HepG2 (cell line): ENCODE data around the gene NFATC2. TPM values are rescaled to one million over a fixed set of nuclear protein-coding genes. Genes with fewer than 3 reads are reported as not detected.

Experiments used
- ATAC-seq: fragments of 200-7000 bp; cut with Tn5 transposase; 3 replicates; pipeline ENCODE4 v1.9.1; 2020; ENCODE audit warnings: mild to moderate bottlenecking, moderate library complexity
- BruUV-seq: library from RNA; stranded (reverse); fragments of 400-500 nt; replicated peaks from 2 replicates; lab custom pipeline; 2021; lab: Mats Ljungman, UMichigan
- CTCF ChIA-PET: fragments of 300-600 bp; formaldehyde crosslinking; extraction: SDS; loops from one replicate; lab custom pipeline; 2021; ENCODE audit warnings: low total read pairs, inconsistent platforms, low intra/inter-chr PET ratio; lab: Yijun Ruan, JAX
- POLR2A ChIA-PET: fragments of 350-600 bp; sonication (Branson Sonifier 250); formaldehyde crosslinking; loops from one replicate; lab custom pipeline; 2020; ENCODE audit warnings: antibody characterized with exemption, inconsistent platforms; lab: Yijun Ruan, JAX
- DNase-seq: peaks from one replicate; pipeline ENCODE4 v3.0.0-alpha.2; 2015; ENCODE audit warnings: low spot score
- FAIRE-seq: peaks from 3 replicates; lab custom pipeline; 2011; peaks lifted over from hg19 to GRCh38; lab: Jason Lieb, UNC
- H2AFZ ChIP-seq: one replicate; pipeline ENCODE4 v1.6.1; 2011; ENCODE audit warnings: low read length, inconsistent platforms
- H3K27ac ChIP-seq: fragments of 300-600 bp; 3 replicates; pipeline ENCODE4 v1.8.0; 2011; ENCODE audit warnings: mixed run types, mild to moderate bottlenecking, mixed read lengths, low read length, inconsistent platforms; ENCODE audit not compliant: insufficient read depth; ENCODE audit errors: extremely low read length
- H3K27me3 ChIP-seq, 2 experiments: fragments of 200-600 bp in 1 of 2; 2 replicates in 1 of 2; 3 replicates in 1 of 2; pipeline versions ENCODE4 v1.6.0 to v1.8.0; 2011; ENCODE audit warnings: low read length in 2 of 2, mild to moderate bottlenecking in 2 of 2, moderate library complexity in 2 of 2, inconsistent platforms in 1 of 2; ENCODE audit not compliant: insufficient read depth in 2 of 2, control insufficient read depth in 1 of 2
- H3K36me3 ChIP-seq, 2 experiments: fragments of 200-600 bp in 1 of 2; replicated peaks in 1 of 2; 2 replicates in 1 of 2; 3 replicates in 1 of 2; pipeline versions ENCODE4 v1.5.1 to v1.8.0; 2011; ENCODE audit warnings: low read length in 2 of 2, inconsistent platforms in 1 of 2; ENCODE audit not compliant: insufficient read depth in 2 of 2, control insufficient read depth in 1 of 2
- H3K4me1 ChIP-seq: 2 replicates; pipeline ENCODE4 v1.5.1; 2012; ENCODE audit warnings: low read length, inconsistent platforms; ENCODE audit not compliant: insufficient read depth
- H3K4me2 ChIP-seq: 2 replicates; pipeline ENCODE4 v1.6.0; 2011; ENCODE audit warnings: low read depth, low read length, inconsistent platforms
- H3K4me3 ChIP-seq, 3 experiments: fragments of 200-600 bp in 1 of 3; sonication (generic), shearing (Covaris generic) in 1 of 3; replicated peaks in 1 of 3; 2 replicates each; pipeline ENCODE4 v1.5.1; 2011 to 2016; ENCODE audit warnings: low read length in 3 of 3, inconsistent platforms in 2 of 3, low read depth in 2 of 3, mild to moderate bottlenecking in 2 of 3, control low read depth in 1 of 3, mixed read lengths in 1 of 3; ENCODE audit not compliant: insufficient read depth in 1 of 3
- H3K79me2 ChIP-seq: one replicate; pipeline ENCODE4 v1.6.1; 2011; ENCODE audit warnings: low read length, inconsistent platforms; ENCODE audit not compliant: insufficient read depth
- H3K9ac ChIP-seq: 2 replicates; pipeline ENCODE4 v1.6.0; 2011; ENCODE audit warnings: mild to moderate bottlenecking, low read depth, low read length, inconsistent platforms; ENCODE audit not compliant: insufficient read depth
- H3K9me3 ChIP-seq: 2 replicates; pipeline ENCODE4 v1.5.1; 2012; ENCODE audit warnings: mild to moderate bottlenecking, low read length
- H4K20me1 ChIP-seq: 2 replicates; pipeline ENCODE4 v1.6.0; 2011; ENCODE audit warnings: inconsistent platforms, mild to moderate bottlenecking, low read length, moderate library complexity; ENCODE audit not compliant: insufficient read depth
- FOXJ3 ChIP-seq: sonication (generic); formaldehyde crosslinking; IDR thresholded peaks from 2 replicates; pipeline ENCODE4 v1.4.0; 2020; ENCODE audit warnings: missing genetic modification reagents, mild to moderate bottlenecking, borderline replicate concordance
- SRY ChIP-seq: sonication (generic); formaldehyde crosslinking; IDR thresholded peaks from 2 replicates; pipeline ENCODE4 v1.8.0; 2022; ENCODE audit warnings: mild to moderate bottlenecking, missing genetic modification reagents
- ZNF432 ChIP-seq: sonication (generic); formaldehyde crosslinking; IDR thresholded peaks from 2 replicates; pipeline ENCODE4 v1.5.0; 2020; ENCODE audit warnings: missing genetic modification reagents, mild to moderate bottlenecking, borderline replicate concordance
- ZNF496 ChIP-seq: sonication (generic); formaldehyde crosslinking; IDR thresholded peaks from 2 replicates; pipeline ENCODE4 v1.8.1; 2023; ENCODE audit warnings: mild to moderate bottlenecking, moderate library complexity, missing genetic modification reagents; ENCODE audit not compliant: insufficient replicate concordance
- WGBS: methylation state at CpG from one replicate; pipeline ENCODE4 v1.1.6; 2017; ENCODE audit warnings: low lambda C conversion rate; 5-methylcytosine and 5-hydroxymethylcytosine counted together
- in situ Hi-C: cut with HindIII; loops from 2 replicates; pipeline ENCODE4 v1.10.0; 2017; ENCODE audit warnings: low pct_unique_long_range_greater_than_20kb; ENCODE audit not compliant: extremely low pct_ligation_motif_present
- intact Hi-C: fragments of 100-400 bp; cut with micrococcal nuclease; formaldehyde crosslinking; loops from one replicate; pipeline ENCODE4 v1.10.0; 2022; ENCODE audit not compliant: unreplicated experiment
- polyA plus RNA-seq, 8 experiments: library from polyadenylated mRNA; depleted of rRNA in 3 of 8; stranded (reverse) in 7 of 8; unstranded in 1 of 8; fragments of >200 nt; fragmentation: Illumina TruSeq in 4 of 8; extraction: Trizol in 4 of 8; gene quantifications; 2 replicates each; pipeline versions ENCODE4 v1.2.1 to v1.2.3, GENCODE V29; 2011 to 2016; ENCODE audit warnings: low read depth in 4 of 8, missing spikeins in 1 of 8, mixed read lengths in 1 of 8; ENCODE audit not compliant: insufficient read depth in 1 of 8
- total RNA-seq, 5 experiments: library from RNA; depleted of rRNA; stranded (reverse); fragments of >200 nt; fragmentation: Illumina TruSeq; extraction: Trizol; gene quantifications; 2 replicates each; pipeline ENCODE4 v1.2.3, GENCODE V29; 2016; ENCODE audit warnings: low read depth in 1 of 5
- TF ChIP-seq, protein P1 (sequence below): IDR thresholded peaks from 2 replicates; pipeline ENCODE4 v1.6.1; 2016; ENCODE audit warnings: low read depth, control low read depth

NFATC2 gene
- total and polyA plus RNA-seq, 2 of the 13 experiments (the other 11 are each of a cell fraction or from before 2014, with no cell fraction given), result 1.9 to 3.3 TPM

DNA sequence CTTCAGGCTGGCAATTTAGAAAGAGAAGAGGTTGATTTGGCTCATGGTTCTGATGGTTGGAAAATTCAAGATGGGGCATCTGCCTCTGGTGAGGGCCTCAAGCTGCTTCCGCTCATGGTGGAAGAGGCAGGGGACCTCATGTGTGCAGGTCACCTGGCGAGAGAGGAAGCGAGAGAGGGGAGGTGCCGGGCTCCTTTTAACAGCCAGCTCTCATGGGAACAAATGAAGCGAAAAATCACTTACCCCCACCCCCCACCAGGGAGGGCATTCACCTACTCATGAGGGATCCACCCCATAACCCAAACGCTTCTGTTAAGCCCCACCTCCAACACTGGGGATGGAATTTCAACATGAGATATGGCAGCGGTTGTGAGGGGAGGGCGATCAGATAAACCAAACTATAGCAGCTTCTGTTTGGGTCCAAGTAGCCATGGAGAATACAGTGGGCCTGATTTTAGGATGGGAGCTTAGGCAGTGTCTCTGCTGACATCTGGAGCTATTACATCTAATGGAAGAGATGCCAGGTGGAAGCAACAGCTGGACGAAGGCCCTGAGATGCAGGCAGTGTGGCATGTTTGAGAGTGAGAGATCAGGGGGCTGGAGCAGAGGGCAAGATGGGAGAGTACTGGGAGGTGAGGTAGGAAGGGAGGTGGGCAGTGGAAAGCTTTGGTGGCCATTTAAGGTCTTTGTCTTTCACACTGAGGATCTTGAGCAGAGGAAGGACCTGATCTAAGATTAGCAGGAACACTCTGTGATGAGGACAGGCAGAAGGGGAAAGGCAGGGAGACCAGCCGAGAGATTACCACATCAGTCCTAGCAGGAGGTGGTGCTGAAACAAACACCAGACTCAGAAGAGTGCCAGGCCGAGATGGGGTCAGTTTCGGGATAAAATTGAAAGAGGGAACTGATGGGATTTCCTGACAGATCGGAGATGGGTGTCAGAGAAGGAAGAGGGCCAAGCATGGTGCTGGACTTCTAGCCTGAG is 161.8 kb downstream of the NFATC2 start:
- in situ Hi-C loops, result no loop called here
- Histone ChIP-seq H4K20me1 (no peaks in the 10 kb centered on the region), H3K79me2 (no peaks in the 10 kb centered on the region), H3K9me3 (no peaks in the 10 kb centered on the region), H3K27ac (no peak overlapping the region), H2AFZ (no peak overlapping the region), H3K9ac (no peak overlapping the region), H3K4me1 (no peaks in the 10 kb centered on the region), H3K27me3 (no peaks in the 10 kb centered on the region), H3K36me3 (no peaks in the 10 kb centered on the region), H3K4me2 (no peak overlapping the region), H3K4me3 (no peak overlapping the region)
- no TSS peak for BruUV-seq
- DNase-seq (no peak), ATAC-seq (no peak), FAIRE-seq (no peak)
- 50% methylated on average over 13 of the region's 13 CpGs for WGBS
- intact Hi-C loops, result loop anchor here (10.0 kb wide), 1 partner anchor 74 kb away; no protein-coding TSS in a partner anchor
- ChIA-PET CTCF (no interaction called here), POLR2A (no interaction called here)
- no peak for TF ChIP-seq ZNF432 (CRISPR knock-in tag)

DNA sequence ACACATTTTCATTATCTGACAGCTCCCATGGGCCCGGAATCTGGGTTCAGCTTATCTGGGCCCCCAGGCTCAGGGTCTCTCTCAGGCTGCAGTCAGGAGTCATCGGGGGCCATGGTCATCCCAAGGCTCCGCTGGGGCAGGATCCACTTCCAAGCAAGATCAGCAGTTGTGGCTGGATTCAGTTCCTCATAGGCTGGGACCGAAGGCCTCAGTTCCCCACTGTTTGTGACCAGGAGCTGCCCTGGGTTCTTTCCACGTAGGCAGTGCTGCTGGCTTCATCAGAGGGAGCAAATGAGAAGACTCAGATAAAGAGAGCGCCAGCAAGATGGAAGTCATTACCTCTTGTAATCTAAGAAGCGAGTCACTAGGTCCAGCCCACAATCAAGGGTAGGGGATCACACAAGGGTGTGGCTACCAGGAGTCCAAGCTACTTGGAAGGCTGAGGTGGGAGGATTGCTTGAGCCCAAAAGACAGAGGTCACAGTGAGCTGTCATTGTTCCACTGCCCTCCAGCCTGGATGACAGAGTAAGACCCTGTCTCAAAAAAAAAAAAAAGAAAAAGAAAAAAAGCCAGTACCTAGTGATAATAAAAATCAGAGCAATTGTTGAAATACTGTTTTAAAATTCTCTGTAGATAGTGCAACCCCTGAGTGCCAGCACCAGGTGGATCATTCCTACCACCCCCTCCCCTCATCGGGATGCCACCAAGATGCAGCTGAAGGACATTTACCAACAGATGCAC is 162.7 kb downstream of the NFATC2 start:
- Histone ChIP-seq H4K20me1 (no peaks in the 10 kb centered on the region), H3K4me2 (no peak overlapping the region), H3K36me3 (no peaks in the 10 kb centered on the region), H3K79me2 (no peaks in the 10 kb centered on the region), H3K27ac (no peak overlapping the region), H3K4me3 (no peak overlapping the region), H3K9me3 (no peaks in the 10 kb centered on the region), H3K9ac (no peak overlapping the region), H2AFZ (no peak overlapping the region), H3K27me3 (no peaks in the 10 kb centered on the region), H3K4me1 (no peaks in the 10 kb centered on the region)
- WGBS, result 75% methylated on average over 8 of the region's 8 CpGs
- ATAC-seq (no peak), FAIRE-seq (no peak), DNase-seq (no peak)
- no TSS peak for BruUV-seq
- in situ Hi-C loops, result no loop called here
- CTCF ChIA-PET, result no interaction called here
- POLR2A ChIA-PET, result no interaction called here
- intact Hi-C loops, result loop anchor here (10.0 kb wide), 1 partner anchor 75 kb away; no protein-coding TSS in a partner anchor
- TF ChIP-seq ZNF496 (CRISPR knock-in tag), result no peak
- no peak for TF ChIP-seq SRY (CRISPR knock-in tag)
- TF ChIP-seq FOXJ3 (CRISPR knock-in tag), result no peak
- TF ChIP-seq, protein P1, sequence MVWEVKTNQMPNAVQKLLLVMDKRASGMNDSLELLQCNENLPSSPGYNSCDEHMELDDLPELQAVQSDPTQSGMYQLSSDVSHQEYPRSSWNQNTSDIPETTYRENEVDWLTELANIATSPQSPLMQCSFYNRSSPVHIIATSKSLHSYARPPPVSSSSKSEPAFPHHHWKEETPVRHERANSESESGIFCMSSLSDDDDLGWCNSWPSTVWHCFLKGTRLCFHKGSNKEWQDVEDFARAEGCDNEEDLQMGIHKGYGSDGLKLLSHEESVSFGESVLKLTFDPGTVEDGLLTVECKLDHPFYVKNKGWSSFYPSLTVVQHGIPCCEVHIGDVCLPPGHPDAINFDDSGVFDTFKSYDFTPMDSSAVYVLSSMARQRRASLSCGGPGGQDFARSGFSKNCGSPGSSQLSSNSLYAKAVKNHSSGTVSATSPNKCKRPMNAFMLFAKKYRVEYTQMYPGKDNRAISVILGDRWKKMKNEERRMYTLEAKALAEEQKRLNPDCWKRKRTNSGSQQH (CRISPR knock-in tag), result no peak
